ENCODE data around the gene HNF4A. TPM values are rescaled to one million over a fixed set of nuclear protein-coding genes. Genes with fewer than 3 reads are reported as not detected.

Gene HNF4A
- total and polyA plus RNA-seq, 2 of the 13 experiments (the other 11 are each of a cell fraction or from before 2014, with no cell fraction given) = 80.9 to 169 TPM

DNA sequence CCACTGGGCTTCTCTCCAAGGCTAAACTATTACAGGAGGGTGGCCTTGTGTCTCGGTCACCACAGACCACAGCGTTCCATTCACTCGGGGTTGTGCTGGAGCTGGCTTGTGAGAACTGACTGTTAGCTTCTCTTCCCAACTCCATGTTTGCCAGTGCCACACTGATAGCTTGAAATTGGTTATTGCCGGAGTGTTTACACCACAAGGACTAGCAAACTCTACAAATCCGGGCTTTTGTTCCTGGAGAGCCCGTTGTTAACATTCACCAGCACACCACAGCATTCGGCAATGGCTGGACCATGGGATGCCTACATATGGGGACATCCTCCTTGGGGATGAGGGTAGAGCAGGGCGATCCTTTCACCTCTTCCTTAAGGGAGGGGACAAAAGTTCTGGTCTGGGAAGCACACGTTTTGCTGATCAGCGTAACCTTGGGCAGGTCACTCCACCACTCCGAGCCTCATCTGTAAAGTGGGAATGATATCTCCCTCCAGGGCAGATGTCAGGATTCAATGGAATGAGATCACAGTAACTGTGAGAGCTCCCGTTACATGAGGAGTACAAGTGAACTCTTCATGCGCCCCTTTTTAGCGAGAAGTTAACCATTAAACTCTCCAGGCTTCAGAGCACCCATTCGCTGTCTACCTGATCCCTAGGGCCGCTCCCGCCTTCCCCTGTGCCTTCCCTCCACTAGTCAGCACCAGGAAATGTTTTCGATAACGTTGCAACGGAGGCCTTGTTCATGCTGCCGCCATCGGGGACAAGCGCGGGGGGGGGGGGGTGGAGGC, 78.4 kb downstream of the HNF4A start (continued):
- TF ChIP-seq, protein P1, sequence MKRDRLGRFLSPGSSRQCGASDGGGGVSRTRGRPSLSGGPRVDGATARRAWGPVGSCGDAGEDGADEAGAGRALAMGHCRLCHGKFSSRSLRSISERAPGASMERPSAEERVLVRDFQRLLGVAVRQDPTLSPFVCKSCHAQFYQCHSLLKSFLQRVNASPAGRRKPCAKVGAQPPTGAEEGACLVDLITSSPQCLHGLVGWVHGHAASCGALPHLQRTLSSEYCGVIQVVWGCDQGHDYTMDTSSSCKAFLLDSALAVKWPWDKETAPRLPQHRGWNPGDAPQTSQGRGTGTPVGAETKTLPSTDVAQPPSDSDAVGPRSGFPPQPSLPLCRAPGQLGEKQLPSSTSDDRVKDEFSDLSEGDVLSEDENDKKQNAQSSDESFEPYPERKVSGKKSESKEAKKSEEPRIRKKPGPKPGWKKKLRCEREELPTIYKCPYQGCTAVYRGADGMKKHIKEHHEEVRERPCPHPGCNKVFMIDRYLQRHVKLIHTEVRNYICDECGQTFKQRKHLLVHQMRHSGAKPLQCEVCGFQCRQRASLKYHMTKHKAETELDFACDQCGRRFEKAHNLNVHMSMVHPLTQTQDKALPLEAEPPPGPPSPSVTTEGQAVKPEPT (CRISPR knock-in tag; IDR thresholded peaks at IDR 0.05; ENCODE audit: low read depth) = peak; percentile 49; the same call in 1 of the 2 replicates
- TF ChIP-seq TEAD2 (CRISPR knock-in tag; IDR thresholded peaks at IDR 0.05) (no peak), ZNF484 (CRISPR knock-in tag; IDR thresholded peaks at IDR 0.05; ENCODE audit: borderline replicate concordance, low read depth) (no peak), CCAR2 (optimal IDR thresholded peaks at IDR 0.05; ENCODE audit: low read depth, low read length) (no peak), JUN (CRISPR knock-in tag; IDR thresholded peaks at IDR 0.05) (peak; percentile 84), ZNF496 (CRISPR knock-in tag; IDR thresholded peaks at IDR 0.05; ENCODE audit: insufficient replicate concordance) (no peak), MED8 (CRISPR knock-in tag; IDR thresholded peaks at IDR 0.05; ENCODE audit: insufficient replicate concordance) (no peak), PCBP2 (optimal IDR thresholded peaks at IDR 0.05; ENCODE audit: low read depth, low read length, poor library complexity, severe bottlenecking) (no peak), KDM3A (CRISPR knock-in tag; IDR thresholded peaks at IDR 0.05; ENCODE audit: low read depth) (no peak; the same call in 1 of the 2 replicates), FOSL2 (CRISPR knock-in tag; IDR thresholded peaks at IDR 0.05) (no peak; the same call in 1 of the 2 replicates), TGIF2 (CRISPR knock-in tag; IDR thresholded peaks at IDR 0.05) (no peak; the same call in none of the 2 replicates), TCF7L2 (IDR thresholded peaks at IDR 0.05; ENCODE audit: low read depth, low read length) (no peak), SNAI1 (CRISPR knock-in tag; IDR thresholded peaks at IDR 0.05; ENCODE audit: borderline replicate concordance) (no peak), ZNF678 (CRISPR knock-in tag; IDR thresholded peaks at IDR 0.05) (no peak), ZNF10 (CRISPR knock-in tag; IDR thresholded peaks at IDR 0.05; ENCODE audit: borderline replicate concordance, low read depth) (no peak), EP300 (IDR thresholded peaks at IDR 0.05; ENCODE audit: low read depth in 2 of 2, low read length in 2 of 2) (peak in 1 of 2 experiments; percentile 1; a peak in 1 of 4 replicates), EP300 (CRISPR knock-in tag; IDR thresholded peaks at IDR 0.05; ENCODE audit: borderline replicate concordance) (no peak)
- TF ChIP-seq, protein P2, sequence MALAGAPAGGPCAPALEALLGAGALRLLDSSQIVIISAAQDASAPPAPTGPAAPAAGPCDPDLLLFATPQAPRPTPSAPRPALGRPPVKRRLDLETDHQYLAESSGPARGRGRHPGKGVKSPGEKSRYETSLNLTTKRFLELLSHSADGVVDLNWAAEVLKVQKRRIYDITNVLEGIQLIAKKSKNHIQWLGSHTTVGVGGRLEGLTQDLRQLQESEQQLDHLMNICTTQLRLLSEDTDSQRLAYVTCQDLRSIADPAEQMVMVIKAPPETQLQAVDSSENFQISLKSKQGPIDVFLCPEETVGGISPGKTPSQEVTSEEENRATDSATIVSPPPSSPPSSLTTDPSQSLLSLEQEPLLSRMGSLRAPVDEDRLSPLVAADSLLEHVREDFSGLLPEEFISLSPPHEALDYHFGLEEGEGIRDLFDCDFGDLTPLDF (CRISPR knock-in tag; IDR thresholded peaks at IDR 0.05) = no peak
- TF ChIP-seq, protein P3, sequence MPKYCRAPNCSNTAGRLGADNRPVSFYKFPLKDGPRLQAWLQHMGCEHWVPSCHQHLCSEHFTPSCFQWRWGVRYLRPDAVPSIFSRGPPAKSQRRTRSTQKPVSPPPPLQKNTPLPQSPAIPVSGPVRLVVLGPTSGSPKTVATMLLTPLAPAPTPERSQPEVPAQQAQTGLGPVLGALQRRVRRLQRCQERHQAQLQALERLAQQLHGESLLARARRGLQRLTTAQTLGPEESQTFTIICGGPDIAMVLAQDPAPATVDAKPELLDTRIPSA (CRISPR knock-in tag; IDR thresholded peaks at IDR 0.05; ENCODE audit: borderline replicate concordance) = no peak
- TF ChIP-seq, protein P4, sequence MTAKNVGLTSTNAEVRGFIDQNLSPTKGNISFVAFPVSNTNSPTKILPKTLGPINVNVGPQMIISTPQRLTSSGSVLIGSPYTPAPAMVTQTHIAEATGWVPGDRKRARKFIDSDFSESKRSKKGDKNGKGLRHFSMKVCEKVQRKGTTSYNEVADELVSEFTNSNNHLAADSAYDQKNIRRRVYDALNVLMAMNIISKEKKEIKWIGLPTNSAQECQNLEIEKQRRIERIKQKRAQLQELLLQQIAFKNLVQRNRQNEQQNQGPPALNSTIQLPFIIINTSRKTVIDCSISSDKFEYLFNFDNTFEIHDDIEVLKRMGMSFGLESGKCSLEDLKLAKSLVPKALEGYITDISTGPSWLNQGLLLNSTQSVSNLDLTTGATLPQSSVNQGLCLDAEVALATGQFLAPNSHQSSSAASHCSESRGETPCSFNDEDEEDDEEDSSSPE (CRISPR knock-in tag; IDR thresholded peaks at IDR 0.05) = peak; percentile 87
- TF ChIP-seq, protein P5, sequence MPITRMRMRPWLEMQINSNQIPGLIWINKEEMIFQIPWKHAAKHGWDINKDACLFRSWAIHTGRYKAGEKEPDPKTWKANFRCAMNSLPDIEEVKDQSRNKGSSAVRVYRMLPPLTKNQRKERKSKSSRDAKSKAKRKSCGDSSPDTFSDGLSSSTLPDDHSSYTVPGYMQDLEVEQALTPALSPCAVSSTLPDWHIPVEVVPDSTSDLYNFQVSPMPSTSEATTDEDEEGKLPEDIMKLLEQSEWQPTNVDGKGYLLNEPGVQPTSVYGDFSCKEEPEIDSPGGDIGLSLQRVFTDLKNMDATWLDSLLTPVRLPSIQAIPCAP (CRISPR knock-in tag; IDR thresholded peaks at IDR 0.05; ENCODE audit: low read depth) = no peak
- TF ChIP-seq, protein P6, sequence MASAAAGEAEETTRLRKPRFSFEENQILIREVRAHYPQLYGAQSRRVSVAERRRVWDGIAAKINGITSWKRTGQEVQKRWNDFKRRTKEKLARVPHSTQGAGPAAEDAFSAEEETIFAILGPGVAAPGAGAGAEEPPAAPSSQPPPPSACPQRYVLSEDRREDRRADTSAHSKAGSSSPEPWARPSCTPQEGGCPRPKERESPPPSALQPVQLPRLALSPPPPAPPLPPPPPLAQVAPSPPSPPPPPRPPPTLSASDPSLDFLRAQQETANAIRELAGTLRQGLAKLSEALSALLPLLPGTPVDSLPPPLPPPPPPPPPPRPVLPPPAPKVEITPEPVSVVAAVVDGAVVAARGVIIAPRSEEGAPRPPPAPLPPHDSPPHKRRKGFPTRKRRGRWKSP (CRISPR knock-in tag; IDR thresholded peaks at IDR 0.05) = 0 out of 2 replicates have a peak, but pooled peaks have one; percentile 46
